ENCODE results near the gene ALDOB.

The ALDOB gene

DNA sequence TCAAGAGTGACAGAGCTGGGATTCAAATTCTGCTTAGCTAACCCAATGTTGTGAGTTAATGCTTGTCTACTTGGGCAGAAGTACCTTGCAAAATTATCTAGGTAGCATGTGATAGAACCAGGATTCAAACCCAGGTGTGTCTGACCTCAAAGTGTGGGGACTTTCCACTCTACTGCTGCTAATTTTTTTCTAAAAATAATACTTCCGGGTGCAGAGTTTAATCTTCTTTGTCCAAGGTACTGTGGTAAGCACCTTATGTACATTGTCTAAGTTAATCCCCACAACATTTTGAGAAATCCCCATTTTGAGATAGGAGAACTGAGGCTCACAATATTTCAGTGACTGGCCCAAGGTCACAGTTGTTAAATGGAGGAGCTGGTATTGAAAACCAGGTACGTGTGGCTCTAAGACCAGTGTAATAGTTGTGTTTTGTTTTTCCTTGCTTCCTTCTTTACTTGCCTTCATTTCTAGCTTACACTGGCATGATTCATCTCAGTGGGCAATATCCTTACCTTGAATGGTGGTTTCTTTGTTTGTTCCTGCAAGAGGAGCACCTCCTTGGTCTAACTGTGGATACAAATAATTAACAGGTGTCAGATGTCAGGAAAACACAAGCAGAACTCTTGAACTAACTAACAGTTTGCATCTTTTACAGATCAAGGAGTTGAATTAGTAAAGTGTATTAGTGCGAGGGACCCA is 7.5 kb downstream of the ALDOB start:
- DNase-seq, result no peak

DNA sequence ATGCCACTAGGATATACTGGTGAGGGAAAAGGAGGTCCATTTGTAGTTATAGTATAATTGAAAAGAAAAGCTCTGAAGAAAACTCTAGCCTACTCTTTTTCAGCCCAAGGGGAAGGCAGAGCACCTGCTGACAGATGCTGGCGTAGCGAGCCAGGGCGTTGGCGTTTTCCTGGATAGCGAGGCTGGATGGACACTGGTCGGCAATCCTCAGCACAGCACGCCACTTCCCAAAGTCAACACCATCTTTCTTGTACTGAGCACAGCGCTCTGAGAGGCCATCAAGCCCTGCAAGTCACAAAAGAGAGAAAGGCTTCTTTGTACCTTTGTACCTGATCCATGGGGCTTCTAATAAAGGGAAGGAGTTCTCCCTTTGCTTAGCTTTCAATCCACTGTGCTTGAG is 8.2 kb downstream of the ALDOB start:
- DNase-seq, result no peak

DNA sequence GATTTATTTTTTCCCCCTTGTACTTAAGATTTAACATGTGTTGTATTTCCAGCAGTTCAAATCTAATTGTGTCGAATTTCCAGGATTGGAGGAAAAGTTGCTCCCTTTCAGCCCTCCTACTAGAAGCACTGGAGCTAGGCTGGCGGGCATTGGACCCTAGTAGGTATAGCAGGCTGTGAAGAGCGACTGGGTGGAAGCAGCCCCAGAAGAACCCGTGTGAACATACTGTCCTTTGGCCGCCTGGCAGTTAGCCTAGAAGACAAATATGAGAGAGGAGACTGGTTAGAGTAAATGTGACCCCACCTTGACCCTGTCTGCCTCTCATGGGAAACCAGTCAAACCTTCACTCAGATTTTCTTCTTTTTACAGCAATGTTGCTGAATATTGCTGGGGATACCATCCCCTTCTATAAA is 13.9 kb downstream of the ALDOB start:
- DNase-seq, result no peak

DNA sequence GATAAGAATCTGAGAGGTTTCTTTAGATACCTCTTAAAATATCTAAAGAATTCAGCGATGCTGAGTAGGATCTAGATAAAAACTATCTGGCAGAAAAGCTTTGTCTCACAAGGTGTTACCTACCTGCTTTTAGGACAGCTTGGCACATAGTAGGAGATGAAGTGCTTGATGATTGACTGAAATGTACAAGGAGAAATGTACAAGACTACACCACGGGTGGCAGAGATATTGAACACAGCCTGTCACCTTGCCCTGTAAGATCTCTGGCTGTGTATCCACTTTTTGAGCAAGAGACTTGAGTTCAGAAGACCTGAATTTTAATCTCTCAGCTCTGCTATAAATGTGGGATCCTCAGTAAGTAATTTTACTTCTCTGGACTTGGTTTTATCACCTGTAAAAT is 15.7 kb downstream of the ALDOB start:
- no peak for DNase-seq

DNA sequence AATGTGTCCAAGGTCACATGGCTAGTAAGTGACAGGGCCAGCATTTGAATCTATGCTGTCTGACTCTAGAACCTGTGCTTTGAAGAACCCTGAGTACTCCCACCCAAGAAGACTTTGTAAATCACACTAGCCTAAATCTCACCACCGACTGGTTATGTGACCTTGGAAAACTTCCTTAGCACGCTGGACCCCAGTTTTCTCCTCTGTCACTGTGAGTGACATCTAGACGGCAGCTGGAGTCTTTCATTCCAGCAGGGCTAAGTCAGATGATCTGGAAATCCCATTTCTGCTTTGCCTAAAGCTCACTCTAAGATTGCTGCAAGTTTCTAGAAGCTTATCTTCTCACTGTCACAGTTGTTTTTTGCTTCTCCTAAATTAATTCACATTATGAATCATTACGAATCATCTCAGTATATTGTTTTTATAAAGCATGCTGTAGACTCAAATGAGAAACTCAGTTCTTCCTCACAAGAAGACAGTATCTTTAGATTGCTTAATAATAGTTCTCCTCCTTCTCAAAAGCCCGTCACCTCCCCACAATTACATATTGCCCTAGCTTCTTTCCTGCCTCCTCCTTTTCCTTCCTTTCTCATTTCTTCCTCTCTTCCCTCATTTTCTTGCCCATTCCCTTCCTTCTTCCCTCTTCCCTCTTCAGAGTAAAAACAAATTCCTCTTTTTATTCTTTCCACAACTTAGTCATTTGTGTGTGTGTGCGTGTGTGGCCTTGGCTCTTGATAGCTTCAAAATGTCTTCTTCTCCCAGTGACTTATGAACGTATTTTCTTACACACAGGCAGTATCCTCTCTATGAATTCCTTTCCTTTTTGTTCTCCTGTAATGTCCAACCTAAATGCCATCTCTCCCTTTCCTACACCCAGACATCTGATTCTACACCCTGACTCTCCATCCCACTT is 16.8 kb downstream of the ALDOB start:
- no peak for DNase-seq

DNA sequence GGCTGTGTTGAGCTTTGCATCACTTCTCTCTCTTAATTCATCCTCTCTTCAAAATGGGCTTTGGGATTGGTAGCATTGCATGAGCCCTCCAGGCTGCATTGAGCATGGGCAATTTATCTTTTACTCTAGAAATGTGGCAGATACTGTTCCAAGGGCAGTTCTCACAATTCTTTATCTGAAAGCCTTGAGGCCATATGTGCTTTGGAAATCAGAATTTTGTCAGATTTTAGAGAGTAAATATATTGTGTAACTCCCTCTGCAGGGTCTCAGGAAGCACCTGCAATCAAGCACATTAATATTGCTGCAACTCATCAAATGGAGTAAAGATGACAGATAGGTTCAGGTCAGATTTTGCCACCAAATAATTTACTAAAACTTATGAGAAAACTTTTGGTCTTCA is 17.6 kb downstream of the ALDOB start:
- DNase-seq, result no peak

DNA sequence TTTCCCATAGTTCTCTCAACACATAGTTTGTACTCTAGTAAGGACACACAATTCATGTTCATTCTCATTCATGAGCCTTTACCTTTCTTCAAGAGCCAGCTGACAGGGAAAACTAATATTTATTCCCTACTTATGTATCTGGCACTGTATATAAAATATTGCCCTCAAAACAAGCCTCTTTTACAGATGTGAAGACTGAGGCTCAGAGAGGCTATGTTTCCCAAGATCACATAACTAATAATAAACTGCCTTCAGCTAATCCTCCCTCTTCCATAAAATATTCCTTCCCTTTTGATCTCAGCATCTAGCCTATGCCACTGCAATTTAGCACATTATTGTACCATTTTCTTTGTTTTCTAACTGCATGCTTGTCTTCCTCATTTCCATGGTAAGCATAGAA is 18.2 kb downstream of the ALDOB start:
- no peak for DNase-seq

DNA sequence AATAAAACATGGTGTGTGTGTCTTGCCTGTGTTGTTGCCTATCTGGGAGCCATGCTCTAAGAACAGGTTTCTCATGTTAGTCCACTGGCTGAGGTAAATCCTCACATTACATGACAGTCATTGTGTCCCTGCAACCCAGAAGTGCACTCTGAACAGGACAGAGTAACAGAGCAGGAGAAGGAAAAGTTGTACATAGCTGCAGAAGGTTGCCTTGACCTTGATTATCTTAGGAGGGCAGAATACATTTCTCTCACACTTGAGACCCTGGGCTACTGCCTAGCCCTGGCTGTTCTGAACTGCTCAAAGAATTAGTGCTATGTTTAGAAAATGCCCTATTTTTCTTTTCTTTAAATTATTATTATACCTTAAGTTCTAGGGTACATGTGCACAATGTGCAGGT is 20.0 kb downstream of the ALDOB start:
- DNase-seq, result no peak

DNA sequence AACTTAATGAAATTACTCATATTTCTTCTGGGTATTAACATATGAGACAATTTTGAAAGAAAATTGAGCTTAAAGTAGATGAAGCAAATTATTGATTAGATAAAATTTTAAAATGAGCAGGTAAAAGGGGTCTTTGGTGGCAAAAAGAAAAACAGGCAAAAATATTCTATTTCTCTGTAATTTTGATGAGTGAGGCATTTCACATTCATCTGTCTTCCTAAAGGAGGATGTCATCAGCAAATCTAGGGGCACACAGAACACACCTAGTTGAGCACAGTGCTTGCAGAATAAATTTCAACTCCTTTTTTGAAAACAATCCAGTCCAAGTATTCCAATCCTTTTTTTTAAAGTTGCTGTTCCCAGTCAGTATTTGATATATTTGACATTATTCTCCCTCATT is 20.7 kb downstream of the ALDOB start:
- DNase-seq, result no peak

DNA sequence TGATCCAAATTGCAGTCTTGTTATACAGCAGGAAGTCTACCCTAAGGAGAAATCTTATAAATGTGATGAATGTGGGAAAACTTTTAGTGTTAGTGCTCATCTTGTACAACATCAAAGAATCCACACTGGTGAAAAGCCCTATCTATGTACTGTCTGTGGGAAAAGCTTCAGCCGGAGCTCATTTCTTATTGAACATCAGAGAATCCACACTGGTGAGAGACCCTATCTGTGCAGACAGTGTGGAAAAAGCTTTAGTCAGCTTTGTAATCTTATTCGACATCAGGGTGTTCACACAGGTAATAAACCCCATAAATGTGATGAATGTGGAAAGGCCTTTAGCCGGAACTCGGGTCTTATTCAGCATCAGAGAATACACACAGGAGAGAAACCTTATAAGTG is 26.5 kb downstream of the ALDOB start:
- DNase-seq, result no peak

DNA sequence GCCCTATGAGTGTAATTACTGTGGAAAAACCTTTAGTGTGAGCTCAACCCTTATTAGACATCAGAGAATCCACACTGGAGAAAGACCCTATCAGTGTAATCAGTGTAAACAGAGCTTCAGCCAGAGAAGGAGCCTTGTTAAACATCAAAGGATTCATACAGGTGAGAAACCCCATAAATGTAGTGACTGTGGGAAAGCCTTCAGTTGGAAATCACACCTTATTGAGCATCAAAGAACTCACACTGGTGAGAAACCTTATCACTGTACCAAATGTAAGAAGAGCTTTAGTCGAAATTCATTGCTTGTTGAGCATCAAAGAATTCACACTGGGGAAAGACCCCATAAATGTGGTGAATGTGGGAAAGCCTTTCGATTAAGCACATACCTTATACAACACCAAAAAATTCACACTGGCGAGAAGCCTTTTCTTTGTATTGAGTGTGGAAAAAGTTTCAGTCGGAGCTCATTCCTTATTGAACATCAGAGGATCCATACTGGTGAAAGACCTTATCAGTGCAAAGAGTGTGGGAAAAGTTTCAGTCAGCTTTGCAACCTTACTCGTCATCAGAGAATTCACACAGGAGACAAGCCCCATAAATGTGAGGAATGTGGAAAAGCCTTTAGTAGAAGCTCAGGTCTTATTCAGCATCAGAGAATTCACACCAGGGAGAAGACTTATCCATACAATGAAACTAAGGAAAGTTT is 27.0 kb downstream of the ALDOB start:
- DNase-seq, result no peak

DNA sequence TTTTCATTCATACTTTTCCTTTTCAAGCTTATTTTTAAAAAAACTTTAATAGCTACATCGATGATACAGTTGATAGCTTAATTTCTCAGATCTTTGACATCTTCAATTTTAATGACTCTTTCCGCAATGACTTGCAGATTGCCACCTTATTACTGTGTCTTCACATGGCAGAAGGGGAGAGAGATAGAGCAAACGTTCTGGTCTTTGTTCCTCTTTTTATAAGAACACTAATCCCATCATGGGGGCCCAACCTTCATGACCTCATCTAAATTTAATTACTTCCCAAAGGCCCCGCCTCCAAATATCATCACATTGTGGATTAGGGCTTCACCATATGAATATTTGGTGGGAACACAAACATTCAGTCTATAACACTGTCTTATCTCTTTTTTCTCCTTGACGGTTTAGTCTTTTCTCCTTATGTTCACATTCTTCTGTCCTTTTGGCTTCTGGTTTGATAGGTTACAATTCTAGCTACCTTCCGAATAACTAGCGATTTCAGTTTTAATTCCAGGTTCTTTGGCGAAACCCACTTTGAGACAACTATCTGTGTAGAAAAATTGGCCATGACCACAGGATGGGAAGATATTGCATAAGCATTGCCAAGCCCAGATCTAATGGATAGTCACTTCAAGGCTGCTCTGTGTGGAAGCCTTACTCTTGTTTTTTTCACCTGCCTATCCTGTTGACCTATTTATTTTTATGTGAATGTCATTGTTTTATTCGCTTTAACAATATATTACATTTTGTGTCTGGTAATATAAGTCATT is 31.9 kb downstream of the ALDOB start:
- no peak for DNase-seq

DNA sequence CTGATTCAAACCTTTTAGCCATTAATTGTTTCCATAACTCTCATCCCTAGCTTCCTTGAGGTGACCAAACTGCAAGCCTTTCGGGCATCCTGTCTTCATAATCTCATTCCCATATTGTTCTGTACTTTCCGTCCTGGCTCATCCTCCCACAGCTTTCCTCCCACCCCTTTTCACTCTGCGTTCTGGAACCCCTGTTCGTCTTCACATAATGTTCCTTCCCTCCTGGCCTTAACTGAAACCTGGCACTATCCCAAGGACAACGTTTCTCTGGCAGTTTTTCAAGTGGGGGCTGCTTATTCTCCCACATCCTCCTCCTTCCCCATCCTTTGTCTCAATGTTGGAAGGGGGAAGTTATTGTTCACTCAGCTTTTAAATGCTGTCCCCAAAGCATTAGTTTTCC is 35.5 kb downstream of the ALDOB start:
- DNase-seq, result no peak

DNA sequence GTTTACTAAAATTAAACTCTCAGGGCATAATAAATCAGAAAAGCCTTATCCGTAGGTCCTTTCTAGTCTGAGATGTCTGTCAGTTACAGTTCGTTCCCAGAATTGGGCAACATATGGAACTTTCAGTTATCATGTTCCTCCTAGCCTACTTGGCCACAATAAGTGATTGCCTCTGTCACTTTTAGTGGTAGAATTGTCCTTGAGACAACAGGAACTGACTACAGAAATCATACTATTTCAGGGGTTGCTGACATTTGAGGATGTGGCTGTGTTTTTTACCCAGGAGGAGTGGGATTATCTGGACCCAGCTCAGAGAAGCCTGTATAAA is 36.0 kb downstream of the ALDOB start:
- peak; percentile 9 for DNase-seq

DNA sequence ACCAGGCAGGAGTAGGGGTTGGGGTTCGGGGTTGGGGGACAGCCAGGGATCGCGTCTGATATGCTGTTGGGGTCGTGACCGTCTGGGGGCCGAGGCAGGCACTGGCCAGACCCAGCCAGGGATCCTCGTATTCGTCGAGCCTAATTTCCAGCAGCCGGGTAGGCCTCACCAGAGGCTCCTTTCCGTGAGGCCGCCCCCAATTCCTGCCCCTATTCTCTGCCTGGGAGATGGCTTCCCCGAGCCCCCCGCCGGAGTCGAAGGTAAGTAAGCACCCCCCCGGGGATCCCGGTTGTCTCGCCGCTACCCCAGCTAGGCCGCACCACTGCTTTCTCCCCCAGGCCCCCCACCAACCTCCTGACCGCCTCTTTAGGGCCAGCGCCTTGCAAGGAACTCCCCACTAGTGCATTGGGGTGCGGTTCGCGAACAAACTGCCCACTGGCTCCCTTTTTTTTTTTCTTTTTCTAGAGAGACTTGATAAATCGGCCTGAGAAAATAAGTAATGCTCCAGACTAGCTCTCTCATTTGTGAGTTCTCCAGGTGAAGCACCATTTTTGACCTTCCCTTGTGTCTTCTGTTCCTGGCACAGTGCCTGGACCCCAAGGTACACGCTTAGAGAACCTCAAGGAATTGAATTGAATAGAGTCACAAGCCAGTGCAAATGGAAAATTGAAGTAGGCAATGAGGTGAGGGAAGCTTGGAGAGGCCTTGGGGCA is 36.5 kb downstream of the ALDOB start:
- DNase-seq, result peak; percentile 54

DNA sequence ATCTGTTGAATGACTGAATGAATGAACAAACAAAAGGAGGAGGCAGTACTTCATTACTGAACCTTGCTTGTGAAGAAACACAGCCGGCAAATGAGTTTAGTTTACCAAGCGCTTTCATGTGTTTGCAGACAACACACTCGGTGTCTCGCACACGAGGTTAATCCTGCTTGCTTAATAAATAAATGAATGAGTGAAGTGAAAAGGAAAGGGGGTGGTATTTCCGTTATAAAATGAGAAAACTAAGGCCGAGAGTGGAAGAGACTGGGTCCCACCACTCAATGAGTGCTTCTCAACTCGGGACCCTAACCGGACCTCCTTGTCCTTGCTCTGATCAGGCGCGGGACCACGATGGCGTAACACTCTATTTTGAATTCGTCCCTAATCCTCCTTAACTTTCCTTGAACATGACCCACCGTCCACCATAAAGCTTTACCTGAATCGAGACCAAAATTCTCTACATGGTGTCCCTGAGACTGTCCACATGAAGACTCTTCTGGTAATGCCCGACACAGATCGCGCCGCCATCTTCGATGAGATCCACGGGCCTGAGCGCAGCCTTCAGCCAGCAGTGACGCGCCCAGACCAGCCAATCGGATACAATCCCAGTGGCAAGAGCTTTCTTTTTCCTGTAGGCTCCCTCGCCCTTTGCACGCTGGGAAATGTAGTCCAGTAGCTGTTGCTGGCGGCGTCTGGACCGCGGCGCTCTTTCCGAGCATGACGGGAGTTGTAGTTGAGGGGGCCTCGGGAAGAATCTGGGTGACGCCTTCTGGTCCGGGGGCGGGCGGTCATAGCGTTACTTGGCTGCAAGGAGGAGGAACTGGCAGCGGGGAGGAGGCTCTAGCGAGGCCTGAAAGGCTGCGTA is 37.3 kb downstream of the ALDOB start, which contains the start of the genes MRPL50 and ZNF189:
Gene MRPL50, minus strand, starts transcription at position 551 of the 862 bp plus-strand sequence. Its CDS starts 26 bp downstream, at position 525.
Gene ZNF189, plus strand, starts transcription at position 784 of the 862 bp plus-strand sequence. CDS start 306 bp downstream, outside the sequence.
- peak; percentile 92 for DNase-seq

DNA sequence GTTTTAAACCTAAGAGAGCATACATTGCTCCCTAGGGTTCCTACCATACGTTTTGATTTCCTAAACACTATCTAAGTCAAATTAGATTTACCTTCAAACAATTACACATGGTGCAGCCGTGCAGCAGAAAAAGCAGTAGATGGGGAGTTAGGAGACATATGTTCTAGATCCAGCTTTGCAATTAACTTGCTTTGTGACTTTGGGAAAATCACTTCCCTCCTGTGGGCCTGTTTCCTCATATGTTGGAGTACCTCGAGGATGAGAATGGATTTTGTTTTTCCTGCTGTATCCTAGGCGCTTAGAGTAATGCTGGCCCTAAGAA is 37.9 kb downstream of the ALDOB start:
- no peak for DNase-seq

DNA sequence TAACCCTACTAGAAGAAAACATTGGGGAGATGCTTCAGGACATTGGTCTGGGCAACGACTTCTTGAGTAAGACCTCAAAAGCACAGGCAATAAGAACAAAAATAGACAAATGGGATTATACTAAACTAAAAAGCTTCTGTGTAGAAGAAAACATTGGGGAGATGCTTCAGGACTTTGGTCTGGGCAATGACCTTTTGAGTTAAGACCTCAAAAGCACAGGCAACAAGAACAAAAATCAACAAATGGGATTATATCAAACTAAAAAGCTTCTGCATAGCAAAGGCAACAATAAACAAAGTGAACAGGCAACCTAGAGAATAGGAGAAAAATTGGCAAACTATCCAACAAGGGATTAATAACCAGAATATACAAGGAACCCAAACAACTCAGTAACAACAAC is 40.9 kb downstream of the ALDOB start:
- no peak for DNase-seq

DNA sequence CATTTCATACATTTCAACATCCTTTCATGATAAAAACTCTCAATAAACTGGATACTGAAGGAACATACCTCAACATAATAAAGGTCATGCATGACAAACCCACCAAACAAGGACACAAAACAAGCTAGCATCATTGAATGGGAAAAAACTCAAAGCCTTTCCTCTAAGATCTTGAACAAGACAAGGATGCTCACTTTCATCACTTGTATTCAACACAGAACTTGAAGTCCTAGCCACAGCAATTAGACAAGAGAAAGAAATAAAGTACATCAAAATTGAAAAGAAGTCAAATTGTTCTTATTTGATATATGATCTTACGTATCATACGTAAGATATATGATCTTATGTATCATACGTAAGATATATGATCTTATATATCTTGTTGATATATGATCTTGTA is 42.4 kb downstream of the ALDOB start:
- DNase-seq, result no peak

DNA sequence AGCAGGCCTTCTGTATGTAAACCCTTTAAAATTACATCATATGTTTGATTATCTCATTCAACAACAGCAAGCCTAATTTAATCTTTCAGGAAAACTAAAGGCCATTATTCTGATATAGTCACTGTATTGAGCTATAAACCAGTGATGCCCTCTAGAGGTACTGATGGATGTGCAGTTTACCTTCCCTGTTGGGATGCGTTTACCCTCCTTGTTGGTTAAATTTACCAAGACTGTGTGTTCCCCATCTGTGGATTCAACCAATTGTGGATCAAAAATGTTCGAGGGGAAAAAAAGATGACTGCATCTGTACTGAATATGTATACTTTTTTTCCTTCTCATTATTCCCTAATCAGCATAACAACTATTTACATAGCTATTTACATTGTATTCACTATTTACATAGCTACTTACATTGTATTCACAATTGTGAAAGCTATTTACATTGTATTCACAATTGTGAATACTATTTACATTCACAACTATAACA is 47.0 kb downstream of the ALDOB start:
- no peak for DNase-seq
